ENCODE data around the gene ITGB1. TPM values are rescaled to one million over a fixed set of nuclear protein-coding genes. Genes with fewer than 3 reads are reported as not detected.
"Not testable (repeated sequence)": the region's sequence is repeated elsewhere in the genome, so short reads cannot be mapped to it uniquely, and the experiment has no call there.

The ITGB1 gene
- total RNA-seq, 1 donor from 2014 or later = 946 TPM

DNA sequence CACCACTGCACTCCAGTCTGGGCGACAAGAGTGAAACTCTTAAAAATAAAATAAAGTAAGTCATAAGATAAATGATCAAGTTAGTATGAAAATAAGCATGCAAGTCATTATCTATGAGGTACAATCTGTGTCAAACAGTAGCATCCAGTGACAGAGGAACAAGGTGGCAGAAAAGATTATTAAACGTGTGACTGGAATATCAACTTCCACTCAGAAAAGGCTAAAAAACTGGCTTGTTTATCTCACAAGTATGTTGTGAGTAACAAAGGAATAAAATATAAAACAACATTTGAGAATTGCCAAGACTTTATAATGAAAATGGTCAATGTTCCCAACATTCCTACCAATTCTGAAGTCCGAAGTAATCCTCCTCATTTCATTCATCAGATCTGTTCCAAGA is 30.3 kb downstream of the ITGB1 start:
- TF ChIP-seq, protein P1, sequence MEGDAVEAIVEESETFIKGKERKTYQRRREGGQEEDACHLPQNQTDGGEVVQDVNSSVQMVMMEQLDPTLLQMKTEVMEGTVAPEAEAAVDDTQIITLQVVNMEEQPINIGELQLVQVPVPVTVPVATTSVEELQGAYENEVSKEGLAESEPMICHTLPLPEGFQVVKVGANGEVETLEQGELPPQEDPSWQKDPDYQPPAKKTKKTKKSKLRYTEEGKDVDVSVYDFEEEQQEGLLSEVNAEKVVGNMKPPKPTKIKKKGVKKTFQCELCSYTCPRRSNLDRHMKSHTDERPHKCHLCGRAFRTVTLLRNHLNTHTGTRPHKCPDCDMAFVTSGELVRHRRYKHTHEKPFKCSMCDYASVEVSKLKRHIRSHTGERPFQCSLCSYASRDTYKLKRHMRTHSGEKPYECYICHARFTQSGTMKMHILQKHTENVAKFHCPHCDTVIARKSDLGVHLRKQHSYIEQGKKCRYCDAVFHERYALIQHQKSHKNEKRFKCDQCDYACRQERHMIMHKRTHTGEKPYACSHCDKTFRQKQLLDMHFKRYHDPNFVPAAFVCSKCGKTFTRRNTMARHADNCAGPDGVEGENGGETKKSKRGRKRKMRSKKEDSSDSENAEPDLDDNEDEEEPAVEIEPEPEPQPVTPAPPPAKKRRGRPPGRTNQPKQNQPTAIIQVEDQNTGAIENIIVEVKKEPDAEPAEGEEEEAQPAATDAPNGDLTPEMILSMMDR (IDR thresholded peaks at IDR 0.05) = no peak
- Mint-ChIP-seq H3K27me3 (ENCODE audit: unreplicated experiment) (no peaks in the 10 kb centered on the region), H3K4me3 (ENCODE audit: unreplicated experiment) (no peak overlapping the region), H3K36me3 (ENCODE audit: unreplicated experiment) (peaks cover 60% of the 10 kb centered on the region), H3K27ac (ENCODE audit: unreplicated experiment) (peak overlapping the region; percentile 45), H3K9me3 (ENCODE audit: unreplicated experiment) (no peaks in the 10 kb centered on the region), H3K4me1 (ENCODE audit: unreplicated experiment) (peaks cover 16% of the 10 kb centered on the region)
- DNase-seq (ENCODE audit: extremely low spot score, unreplicated experiment) = no peak

- Mint-ChIP-seq H3K4me3 (ENCODE audit: unreplicated experiment) (no peak overlapping the region), H3K36me3 (ENCODE audit: unreplicated experiment) (peaks cover 66% of the 10 kb centered on the region), H3K27me3 (ENCODE audit: unreplicated experiment) (no peaks in the 10 kb centered on the region), H3K4me1 (ENCODE audit: unreplicated experiment) (peaks cover 6% of the 10 kb centered on the region), H3K9me3 (ENCODE audit: unreplicated experiment) (no peaks in the 10 kb centered on the region), H3K27ac (ENCODE audit: unreplicated experiment) (peak overlapping the region; percentile 56)
- DNase-seq (ENCODE audit: extremely low spot score, unreplicated experiment) = no peak
- TF ChIP-seq, protein P1 (IDR thresholded peaks at IDR 0.05) = no peak
These were observed 34.2 kb downstream of the ITGB1 start for GRCh38 chr10:32923849-32924248.

DNA sequence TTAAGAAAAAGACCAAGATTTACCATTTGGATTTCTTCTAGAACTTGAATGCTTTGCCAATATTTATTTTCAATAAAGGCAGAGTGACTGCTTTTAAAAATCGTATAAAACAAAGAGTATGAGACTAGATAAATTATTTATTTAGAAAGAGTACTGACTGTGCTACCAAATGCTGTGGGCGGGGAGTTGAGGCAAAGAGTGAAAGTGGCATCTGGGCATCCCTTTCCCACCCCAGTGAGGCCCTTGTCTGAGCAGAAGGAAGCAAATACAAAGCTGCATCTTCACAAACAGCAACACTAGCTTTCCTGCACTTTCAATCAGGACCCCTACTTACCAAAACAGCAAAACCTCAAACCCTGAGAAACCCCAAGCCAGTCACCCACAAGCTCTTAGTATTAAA is 34.9 kb downstream of the ITGB1 start:
- DNase-seq (ENCODE audit: extremely low spot score, unreplicated experiment) = no peak
- H3K9me3 Mint-ChIP-seq (ENCODE audit: unreplicated experiment) = no peaks in the 10 kb centered on the region
- no peak overlapping the region for H3K4me3 Mint-ChIP-seq (ENCODE audit: unreplicated experiment)
- TF ChIP-seq, protein P1 (IDR thresholded peaks at IDR 0.05) = no peak
- no peak overlapping the region for H3K27ac Mint-ChIP-seq (ENCODE audit: unreplicated experiment)
- H3K4me1 Mint-ChIP-seq (ENCODE audit: unreplicated experiment) = peaks cover 4% of the 10 kb centered on the region
- peaks cover 65% of the 10 kb centered on the region for H3K36me3 Mint-ChIP-seq (ENCODE audit: unreplicated experiment)
- H3K27me3 Mint-ChIP-seq (ENCODE audit: unreplicated experiment) = no peaks in the 10 kb centered on the region

- no peak overlapping the region for H3K4me3 Mint-ChIP-seq (ENCODE audit: unreplicated experiment)
- H3K27me3 Mint-ChIP-seq (ENCODE audit: unreplicated experiment) = no peaks in the 10 kb centered on the region
- peaks cover 65% of the 10 kb centered on the region for H3K36me3 Mint-ChIP-seq (ENCODE audit: unreplicated experiment)
These were observed 35.9 kb downstream of the ITGB1 start for GRCh38 chr10:32922170-32922569.

DNA sequence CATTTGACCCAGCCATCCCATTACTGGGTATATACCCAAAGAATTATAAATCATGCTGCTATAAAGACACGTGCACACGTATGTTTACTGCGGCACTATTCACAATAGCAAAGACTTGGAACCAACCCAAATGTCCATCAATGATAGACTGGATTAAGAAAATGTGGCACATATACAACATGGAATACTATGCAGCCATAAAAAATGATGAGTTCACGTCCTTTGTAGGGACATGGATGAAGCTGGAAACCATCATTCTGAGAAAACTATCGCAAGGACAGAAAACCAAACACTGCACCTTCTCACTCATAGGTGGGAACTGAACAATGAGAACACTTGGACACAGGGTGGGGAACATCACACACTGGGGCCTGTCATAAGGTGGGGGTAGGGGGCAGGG is 40.2 kb downstream of the ITGB1 start:
- not testable (repeated sequence) for H3K9me3 Mint-ChIP-seq (ENCODE audit: unreplicated experiment); H3K27me3 Mint-ChIP-seq (ENCODE audit: unreplicated experiment); H3K27ac Mint-ChIP-seq (ENCODE audit: unreplicated experiment); H3K4me1 Mint-ChIP-seq (ENCODE audit: unreplicated experiment); H3K4me3 Mint-ChIP-seq (ENCODE audit: unreplicated experiment); DNase-seq (ENCODE audit: extremely low spot score, unreplicated experiment)
- peaks cover 63% of the 10 kb centered on the region for H3K36me3 Mint-ChIP-seq (ENCODE audit: unreplicated experiment)

More at GRCh38 chr10:32922170-32922569, 35.9 kb downstream of the ITGB1 start:
- peaks cover 4% of the 10 kb centered on the region for H3K4me1 Mint-ChIP-seq (ENCODE audit: unreplicated experiment)
- no peak overlapping the region for H3K27ac Mint-ChIP-seq (ENCODE audit: unreplicated experiment)
- TF ChIP-seq, protein P1 (IDR thresholded peaks at IDR 0.05) = no peak
- no peaks in the 10 kb centered on the region for H3K9me3 Mint-ChIP-seq (ENCODE audit: unreplicated experiment)
- DNase-seq (ENCODE audit: extremely low spot score, unreplicated experiment) = no peak
